SK-N-SH (cell line): Measurements from ENCODE around the gene C3orf22. TPM values are rescaled to one million over a fixed set of nuclear protein-coding genes. Genes with fewer than 3 reads are reported as not detected.
"Not testable (repeated sequence)": the region's sequence is repeated elsewhere in the genome, so short reads cannot be mapped to it uniquely, and the experiment has no call there.

Experiments used
- CTCF ChIA-PET: fragments of 300-600, 350-600 bp; formaldehyde crosslinking; extraction: SDS; loops from one replicate; lab custom pipeline; 2021; lab: Yijun Ruan, JAX
- POLR2A ChIA-PET: fragments of 350-600 bp; sonication (Branson Sonifier 250); formaldehyde crosslinking; extraction: SDS; loops from one replicate; lab custom pipeline; 2020; ENCODE audit warnings: antibody characterized with exemption, inconsistent platforms; lab: Yijun Ruan, JAX
- DNase-seq: peaks from one replicate; pipeline ENCODE4 v3.0.0; 2012
- H2AFZ ChIP-seq: fragments of 200-600 bp; sonication (generic); 2 replicates; pipeline ENCODE4 v1.8.1; 2016; ENCODE audit warnings: antibody characterized with exemption, mild to moderate bottlenecking, low read depth
- H3F3A ChIP-seq: fragments of 200-600 bp; sonication (generic); replicated peaks from 2 replicates; pipeline ENCODE3; 2016; ENCODE audit warnings: antibody characterized with exemption, mild to moderate bottlenecking; ENCODE audit not compliant: insufficient read depth
- H3K27ac ChIP-seq, 2 experiments: fragments of 200-500 bp in 1 of 2; fragments of 200-600 bp in 1 of 2; sonication (Bioruptor generic) in 1 of 2; sonication (generic), shearing (Covaris generic) in 1 of 2; 2 replicates each; pipeline versions ENCODE4 v1.5.1 to v1.6.1; 2014 to 2016; ENCODE audit warnings: low read depth in 2 of 2, inconsistent platforms in 1 of 2, low read length in 1 of 2, mild to moderate bottlenecking in 1 of 2, mixed read lengths in 1 of 2
- H3K27me3 ChIP-seq: fragments of 200-600 bp; sonication (generic), shearing (Covaris generic); 2 replicates; pipeline ENCODE4 v1.6.1; 2016; ENCODE audit warnings: mixed run types; ENCODE audit not compliant: insufficient read depth
- H3K36me3 ChIP-seq, 2 experiments: fragments of 200-500 bp in 1 of 2; fragments of 200-600 bp in 1 of 2; sonication (Bioruptor generic) in 1 of 2; sonication (generic) in 1 of 2; replicated peaks in 1 of 2; 2 replicates each; pipeline versions ENCODE3 to v1.5.1; 2014 to 2016; ENCODE audit warnings: low read length in 1 of 2, mild to moderate bottlenecking in 1 of 2; ENCODE audit not compliant: insufficient read depth in 2 of 2, control insufficient read depth in 1 of 2
- H3K4me1 ChIP-seq, 2 experiments: fragments of 200-500 bp in 1 of 2; fragments of 200-600 bp in 1 of 2; sonication (Bioruptor generic) in 1 of 2; sonication (generic), shearing (Covaris generic) in 1 of 2; 2 replicates each; pipeline versions ENCODE4 v1.5.1 to v1.6.1; 2014 to 2016; ENCODE audit warnings: low read depth in 1 of 2, low read length in 1 of 2, mixed run types in 1 of 2; ENCODE audit not compliant: insufficient read depth in 2 of 2, control insufficient read depth in 1 of 2
- H3K4me2 ChIP-seq: fragments of 200-600 bp; sonication (generic), shearing (Covaris generic); 2 replicates; pipeline ENCODE4 v1.6.1; 2017; ENCODE audit warnings: mixed run types
- H3K4me3 ChIP-seq, 2 experiments: fragments of 200-500 bp in 1 of 2; fragments of 200-600 bp in 1 of 2; sonication (Bioruptor generic) in 1 of 2; sonication (generic), shearing (Covaris generic) in 1 of 2; 2 replicates each; pipeline versions ENCODE4 v1.5.1 to v1.8.1; 2014 to 2016; ENCODE audit warnings: low read depth in 2 of 2, inconsistent platforms in 1 of 2, low read length in 1 of 2, mild to moderate bottlenecking in 1 of 2, mixed read lengths in 1 of 2, moderate library complexity in 1 of 2
- H3K79me2 ChIP-seq: fragments of 200-600 bp; sonication (generic); 2 replicates; pipeline ENCODE4 v1.8.1; 2017; ENCODE audit warnings: mild to moderate bottlenecking; ENCODE audit not compliant: insufficient read depth
- H3K9ac ChIP-seq: fragments of 200-600 bp; sonication (generic); 2 replicates; pipeline ENCODE4 v1.6.1; 2017; ENCODE audit warnings: mixed run types
- H3K9me2 ChIP-seq: fragments of 200-600 bp; sonication (generic); 2 replicates; pipeline ENCODE4 v1.6.1; 2017; ENCODE audit warnings: mixed run types
- H3K9me3 ChIP-seq: fragments of 200-600 bp; sonication (generic); 2 replicates; pipeline ENCODE4 v1.6.1; 2017; ENCODE audit warnings: mixed run types, mild to moderate bottlenecking, moderate library complexity
- H4K20me1 ChIP-seq: fragments of 200-600 bp; sonication (generic); 2 replicates; pipeline ENCODE4 v1.6.1; 2017; ENCODE audit warnings: mild to moderate bottlenecking, mixed run types; ENCODE audit not compliant: insufficient read depth
- CTCF ChIP-seq: fragments of 200-600 bp; sonication (generic); IDR thresholded peaks from 2 replicates; pipeline ENCODE4 v1.6.1; 2017; ENCODE audit warnings: antibody characterized with exemption, mild to moderate bottlenecking, moderate library complexity
- IRF3 ChIP-seq: fragments of 150-350 bp; IDR thresholded peaks from 2 replicates; pipeline ENCODE4 v1.6.1; 2016; ENCODE audit warnings: mild to moderate bottlenecking, low read depth, low read length
- MXI1 ChIP-seq: IDR thresholded peaks from 2 replicates; pipeline ENCODE4 v1.6.1; 2012; ENCODE audit warnings: mild to moderate bottlenecking, low read depth, low read length, improper control_type of control experiment
- RAD21 ChIP-seq: IDR thresholded peaks from 2 replicates; pipeline ENCODE4 v1.6.1; 2012; ENCODE audit warnings: mild to moderate bottlenecking, low read length
- WGBS: methylation state at CpG from one replicate; pipeline ENCODE4 v1.1.6; 2017; ENCODE audit warnings: low lambda C conversion rate; 5-methylcytosine and 5-hydroxymethylcytosine counted together
- polyA plus RNA-seq, 3 experiments: library from polyadenylated mRNA; depleted of rRNA; stranded (reverse); fragments of >200 nt; gene quantifications; 2 replicates each; pipeline ENCODE4 v1.2.3, GENCODE V29; 2012

The C3orf22 gene
- polyA plus RNA-seq, 1 of the 3 experiments (the other 2 are of a cell fraction): not detected

- H3K9me2 ChIP-seq, H3K9ac ChIP-seq, H3F3A ChIP-seq, H3K36me3 ChIP-seq, H3K4me1 ChIP-seq, H3K4me2 ChIP-seq, H4K20me1 ChIP-seq, H3K9me3 ChIP-seq, H3K27ac ChIP-seq, POLR2A ChIA-PET, H3K27me3 ChIP-seq, H2AFZ ChIP-seq, DNase-seq, H3K79me2 ChIP-seq, H3K4me3 ChIP-seq: not testable (repeated sequence)
- CTCF ChIA-PET: interaction anchor here (1.2 kb wide), 1 partner anchor 48 kb away, joined by 3 read pairs; no protein-coding TSS in a partner anchor
- WGBS: 88% methylated on average over 4 of the region's 4 CpGs
Measured at GRCh38 chr3:126595479-126595878, 36.7 kb upstream of the C3orf22 start.

GRCh38 chr3:126591515-126591914 lies 32.8 kb upstream of the C3orf22 start:
- H3K27me3 ChIP-seq, DNase-seq, H3K4me2 ChIP-seq, H3K9me3 ChIP-seq, H3K4me1 ChIP-seq, H3K27ac ChIP-seq, H2AFZ ChIP-seq, H3F3A ChIP-seq, H3K9ac ChIP-seq, CTCF ChIA-PET, H3K4me3 ChIP-seq, POLR2A ChIA-PET, H3K9me2 ChIP-seq, H3K79me2 ChIP-seq, H4K20me1 ChIP-seq, H3K36me3 ChIP-seq: not testable (repeated sequence)
- WGBS: 63% methylated on average over 4 of the region's 5 CpGs

GRCh38 chr3:126582311-126582710 lies 23.6 kb upstream of the C3orf22 start:
- Histone ChIP-seq H3K27ac (no peak overlapping the region), H3K4me3 (no peak overlapping the region), H3K4me1 (no peaks in the 10 kb centered on the region), H3F3A (peaks cover 5% of the 10 kb centered on the region), H2AFZ (no peak overlapping the region), H3K27me3 (no peaks in the 10 kb centered on the region), H3K9ac (no peak overlapping the region), H3K9me2 (no peaks in the 10 kb centered on the region), H3K4me2 (no peak overlapping the region), H3K79me2 (no peaks in the 10 kb centered on the region), H4K20me1 (no peaks in the 10 kb centered on the region), H3K36me3 (no peaks in the 10 kb centered on the region), H3K9me3 (no peaks in the 10 kb centered on the region)
- POLR2A ChIA-PET: no interaction called here
- CTCF ChIA-PET: no interaction called here
- no peak for DNase-seq
- WGBS: 52% methylated on average over 4 of the region's 4 CpGs
- no peak for TF ChIP-seq CTCF

GRCh38 chr3:126581569-126581968 lies 22.8 kb upstream of the C3orf22 start:
- 60% methylated on average over 2 of the region's 2 CpGs for whole genome bisulfite sequencing
- Histone ChIP-seq H3K9ac (no peak overlapping the region), H3K27ac (no peak overlapping the region), H3K4me2 (no peak overlapping the region), H3K9me3 (no peaks in the 10 kb centered on the region), H3K79me2 (no peaks in the 10 kb centered on the region)
- TF ChIP-seq MXI1 (no peak), RAD21 (no peak), IRF3 (no peak)
- TF ChIP-seq, all 33 proteins: peak for 0
- Histone ChIP-seq H2AFZ (no peak overlapping the region), H3K27me3 (no peaks in the 10 kb centered on the region), H3K4me1 (no peaks in the 10 kb centered on the region), H3K9me2 (no peaks in the 10 kb centered on the region), H3K4me3 (no peak overlapping the region), H4K20me1 (no peaks in the 10 kb centered on the region), H3F3A (peaks cover 5% of the 10 kb centered on the region), H3K36me3 (no peaks in the 10 kb centered on the region)
- no peak for DNase-seq
- ChIA-PET POLR2A (no interaction called here), CTCF (no interaction called here)
